Karpas-422 (cell line): ENCODE data around the gene UBXN7. TPM values are rescaled to one million over a fixed set of nuclear protein-coding genes. Genes with fewer than 3 reads are reported as not detected.
A peak's percentile ranks its signal among the peaks of the same experiment; 100 is the strongest.
"Not testable (repeated sequence)": the region's sequence is repeated elsewhere in the genome, so short reads cannot be mapped to it uniquely, and the experiment has no call there.

Experiments used
- DNase-seq: peaks from one replicate; pipeline ENCODE4 v3.0.0-alpha.2; 2015
- H2AFZ ChIP-seq: fragments of 200-600 bp; sonication (generic); 2 replicates; pipeline ENCODE4 v1.6.1; 2014; ENCODE audit warnings: antibody characterized with exemption, low read length, mixed read lengths
- H3K27ac ChIP-seq: fragments of 200-600 bp; sonication (generic); 2 replicates; pipeline ENCODE4 v1.5.1; 2014; ENCODE audit warnings: mild to moderate bottlenecking, low read length, moderate library complexity
- H3K27me3 ChIP-seq: fragments of 200-600 bp; sonication (generic); 2 replicates; pipeline ENCODE4 v1.6.1; 2014; ENCODE audit warnings: low read length, mixed read lengths
- H3K36me3 ChIP-seq: fragments of 200-600 bp; sonication (generic); 2 replicates; pipeline ENCODE4 v1.6.1; 2014; ENCODE audit warnings: low read length, mixed read lengths; ENCODE audit not compliant: insufficient read depth
- H3K4me1 ChIP-seq: fragments of 200-600 bp; sonication (generic); 2 replicates; pipeline ENCODE4 v1.6.1; 2014; ENCODE audit warnings: mild to moderate bottlenecking, low read length, mixed read lengths
- H3K4me2 ChIP-seq: fragments of 200-600 bp; sonication (generic); 2 replicates; pipeline ENCODE4 v1.6.1; 2014; ENCODE audit warnings: low read length, low read depth, mild to moderate bottlenecking; ENCODE audit not compliant: poor library complexity, severe bottlenecking
- H3K4me3 ChIP-seq: fragments of 200-600 bp; sonication (generic); 2 replicates; pipeline ENCODE4 v1.5.1; 2014; ENCODE audit warnings: mild to moderate bottlenecking, antibody characterized with exemption, low read length, mixed read lengths
- H3K79me2 ChIP-seq: fragments of 200-600 bp; sonication (generic); 2 replicates; pipeline ENCODE4 v1.6.1; 2014; ENCODE audit warnings: mild to moderate bottlenecking, low read length, mixed read lengths
- H3K9ac ChIP-seq: fragments of 200-600 bp; sonication (generic); 2 replicates; pipeline ENCODE4 v1.6.0; 2014; ENCODE audit warnings: low read length
- H3K9me2 ChIP-seq: fragments of 200-600 bp; sonication (generic), shearing (Covaris generic); replicated peaks from 2 replicates; pipeline ENCODE4 v1.6.0; 2014; ENCODE audit warnings: mild to moderate bottlenecking, low read length, moderate library complexity; ENCODE audit not compliant: insufficient read depth
- H3K9me3 ChIP-seq: fragments of 300-700, 200-600 bp; sonication (generic); 2 replicates; pipeline ENCODE4 v1.6.1; 2014; ENCODE audit warnings: low read length, mixed read lengths
- H4K20me1 ChIP-seq: fragments of 200-600 bp; sonication (generic); 2 replicates; pipeline ENCODE4 v1.6.1; 2014; ENCODE audit warnings: mild to moderate bottlenecking, antibody characterized with exemption, low read length, low read depth; ENCODE audit not compliant: insufficient read depth
- total RNA-seq: library from RNA; depleted of rRNA; stranded (reverse); fragments of >200 nt; shearing (Covaris generic); gene quantifications from 2 replicates; pipeline ENCODE4 v1.2.3, GENCODE V29; 2014; ENCODE audit warnings: low replicate concordance

UBXN7 gene
- total RNA-seq, 1 experiment from 2014 or later: 33.0 TPM

- Histone ChIP-seq H3K9ac (no peak overlapping the region), H3K4me2 (peak overlapping the region; percentile 14), H2AFZ (no peak overlapping the region)
Observed at GRCh38 chr3:196344663-196345062, 87.6 kb downstream of the UBXN7 start.

GRCh38 chr3:196343917-196344316 lies 88.3 kb downstream of the UBXN7 start:
- H3K4me3 ChIP-seq, H3K9ac ChIP-seq, H3K27me3 ChIP-seq, H3K4me2 ChIP-seq, H2AFZ ChIP-seq, DNase-seq, H3K79me2 ChIP-seq, H3K27ac ChIP-seq, H3K9me2 ChIP-seq, H4K20me1 ChIP-seq, H3K9me3 ChIP-seq: not testable (repeated sequence)
- peaks cover 14% of the 10 kb centered on the region for H3K36me3 ChIP-seq
- H3K4me1 ChIP-seq: peaks cover 16% of the 10 kb centered on the region

More at GRCh38 chr3:196344663-196345062, 87.6 kb downstream of the UBXN7 start:
- Histone ChIP-seq H3K27ac (no peak overlapping the region), H3K27me3 (no peaks in the 10 kb centered on the region), H3K9me2 (no peaks in the 10 kb centered on the region), H3K79me2 (no peaks in the 10 kb centered on the region), H3K4me3 (no peak overlapping the region), H3K9me3 (no peaks in the 10 kb centered on the region), H3K36me3 (peaks cover 21% of the 10 kb centered on the region), H3K4me1 (peaks cover 16% of the 10 kb centered on the region), H4K20me1 (no peaks in the 10 kb centered on the region)
- peak; percentile 58 for DNase-seq

GRCh38 chr3:196341137-196341536 lies 91.1 kb downstream of the UBXN7 start:
- Histone ChIP-seq H3K4me2 (no peak overlapping the region), H3K4me1 (peaks cover 22% of the 10 kb centered on the region), H3K36me3 (no peaks in the 10 kb centered on the region), H3K4me3 (no peak overlapping the region), H3K9me3 (no peaks in the 10 kb centered on the region), H3K27ac (no peak overlapping the region), H2AFZ (no peak overlapping the region), H4K20me1 (no peaks in the 10 kb centered on the region), H3K9ac (no peak overlapping the region), H3K9me2 (no peaks in the 10 kb centered on the region), H3K79me2 (no peaks in the 10 kb centered on the region), H3K27me3 (no peaks in the 10 kb centered on the region)
- DNase-seq: no peak

GRCh38 chr3:196340466-196340865 lies 91.8 kb downstream of the UBXN7 start:
- no peak overlapping the region for H3K27ac ChIP-seq
- no peaks in the 10 kb centered on the region for H3K27me3 ChIP-seq
- H3K4me3 ChIP-seq: no peak overlapping the region
- no peak overlapping the region for H3K4me2 ChIP-seq
- no peaks in the 10 kb centered on the region for H3K9me3 ChIP-seq
- no peaks in the 10 kb centered on the region for H3K79me2 ChIP-seq
- no peak for DNase-seq
- no peak overlapping the region for H3K9ac ChIP-seq
- H3K4me1 ChIP-seq: peaks cover 17% of the 10 kb centered on the region
- H3K36me3 ChIP-seq: no peaks in the 10 kb centered on the region
- no peaks in the 10 kb centered on the region for H4K20me1 ChIP-seq
- H2AFZ ChIP-seq: no peak overlapping the region
- no peaks in the 10 kb centered on the region for H3K9me2 ChIP-seq

GRCh38 chr3:196339493-196340254 lies 92.6 kb downstream of the UBXN7 start:
- Histone ChIP-seq H4K20me1 (no peaks in the 10 kb centered on the region), H2AFZ (no peak overlapping the region)

GRCh38 chr3:196339044-196339443 lies 93.2 kb downstream of the UBXN7 start:
- H2AFZ ChIP-seq: no peak overlapping the region
- H3K27ac ChIP-seq: no peak overlapping the region
- no peaks in the 10 kb centered on the region for H3K36me3 ChIP-seq
- no peaks in the 10 kb centered on the region for H3K27me3 ChIP-seq
- H3K4me3 ChIP-seq: no peak overlapping the region
- no peak overlapping the region for H3K9ac ChIP-seq
- no peaks in the 10 kb centered on the region for H4K20me1 ChIP-seq
- no peaks in the 10 kb centered on the region for H3K79me2 ChIP-seq
- H3K4me2 ChIP-seq: no peak overlapping the region
- peaks cover 6% of the 10 kb centered on the region for H3K4me1 ChIP-seq
- no peak for DNase-seq
- no peaks in the 10 kb centered on the region for H3K9me3 ChIP-seq
- no peaks in the 10 kb centered on the region for H3K9me2 ChIP-seq

More at GRCh38 chr3:196339493-196340254, 92.6 kb downstream of the UBXN7 start:
- Histone ChIP-seq H3K4me2 (no peak overlapping the region), H3K79me2 (no peaks in the 10 kb centered on the region), H3K27ac (no peak overlapping the region), H3K9ac (no peak overlapping the region), H3K4me1 (peaks cover 9% of the 10 kb centered on the region), H3K9me2 (no peaks in the 10 kb centered on the region), H3K9me3 (no peaks in the 10 kb centered on the region), H3K27me3 (no peaks in the 10 kb centered on the region), H3K4me3 (no peak overlapping the region), H3K36me3 (no peaks in the 10 kb centered on the region)
- DNase-seq: no peak

- Histone ChIP-seq H3K4me3 (no peak overlapping the region), H3K27ac (no peak overlapping the region), H2AFZ (no peak overlapping the region), H3K9ac (no peak overlapping the region), H3K27me3 (no peaks in the 10 kb centered on the region), H3K79me2 (no peaks in the 10 kb centered on the region), H3K4me1 (peaks cover 6% of the 10 kb centered on the region), H4K20me1 (no peaks in the 10 kb centered on the region), H3K9me2 (no peaks in the 10 kb centered on the region), H3K36me3 (no peaks in the 10 kb centered on the region), H3K4me2 (no peak overlapping the region), H3K9me3 (no peaks in the 10 kb centered on the region)
- DNase-seq: no peak
Observed at GRCh38 chr3:196336319-196337145, 95.7 kb downstream of the UBXN7 start.

GRCh38 chr3:196335503-196335948 lies 96.7 kb downstream of the UBXN7 start:
- Histone ChIP-seq H3K4me1 (peaks cover 6% of the 10 kb centered on the region), H3K4me2 (no peak overlapping the region), H3K9ac (no peak overlapping the region), H2AFZ (no peak overlapping the region), H3K9me3 (no peaks in the 10 kb centered on the region), H3K4me3 (no peak overlapping the region), H4K20me1 (no peaks in the 10 kb centered on the region), H3K27ac (no peak overlapping the region), H3K36me3 (no peaks in the 10 kb centered on the region), H3K79me2 (no peaks in the 10 kb centered on the region), H3K9me2 (no peaks in the 10 kb centered on the region), H3K27me3 (no peaks in the 10 kb centered on the region)
- DNase-seq: no peak
